Hindlimb muscle (tissue), 1 donor: ENCODE data around the gene NKTR. TPM values are rescaled to one million over a fixed set of nuclear protein-coding genes. Genes with fewer than 3 reads are reported as not detected.
"Not testable (repeated sequence)": the region's sequence is repeated elsewhere in the genome, so short reads cannot be mapped to it uniquely, and the experiment has no call there.

ENCODE experiments used
- DNase-seq: peaks from one replicate; pipeline ENCODE4 v3.0.0-alpha.2; 2013
- polyA plus RNA-seq: library from polyadenylated mRNA; unstranded; fragments of 120-200 nt; gene quantifications from one replicate; pipeline ENCODE4 v1.2.1, GENCODE V29; 2013; ENCODE audit not compliant: insufficient read length

NKTR gene
- 80.3 TPM for polyA plus RNA-seq

- DNase-seq = peak; percentile 98
Measured at GRCh38 chr3:42600111-42600957, at the start of gene NKTR. TSS of gene NKTR (plus strand) at chr3:42600686. CDS start at chr3:42601007, 321 bp downstream.

GRCh38 chr3:42552830-42553229 is 47.7 kb upstream of the NKTR start:
- DNase-seq = no peak

- DNase-seq = no peak
Measured at GRCh38 chr3:42556089-42556632, 44.3 kb upstream of the NKTR start.

DNA sequence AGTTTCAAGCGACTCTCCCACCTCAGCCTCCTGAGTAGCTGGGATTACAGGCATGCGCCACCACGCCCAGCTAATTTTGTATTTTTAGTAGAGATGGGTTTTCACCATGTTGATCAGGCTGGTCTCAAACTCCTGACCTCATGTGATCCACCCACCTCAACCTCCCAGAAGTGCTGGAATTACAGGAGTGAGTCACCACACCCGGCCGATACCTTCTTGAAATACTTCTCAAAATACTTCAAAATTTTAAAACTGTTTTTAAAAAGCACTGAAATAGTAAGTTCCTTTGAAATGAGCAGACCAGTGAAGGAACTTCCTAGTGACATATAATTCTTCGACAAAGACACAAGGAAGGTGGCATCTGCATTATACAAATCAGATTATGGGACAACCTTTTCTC is 43.7 kb upstream of the NKTR start:
- DNase-seq = not testable (repeated sequence)

DNA sequence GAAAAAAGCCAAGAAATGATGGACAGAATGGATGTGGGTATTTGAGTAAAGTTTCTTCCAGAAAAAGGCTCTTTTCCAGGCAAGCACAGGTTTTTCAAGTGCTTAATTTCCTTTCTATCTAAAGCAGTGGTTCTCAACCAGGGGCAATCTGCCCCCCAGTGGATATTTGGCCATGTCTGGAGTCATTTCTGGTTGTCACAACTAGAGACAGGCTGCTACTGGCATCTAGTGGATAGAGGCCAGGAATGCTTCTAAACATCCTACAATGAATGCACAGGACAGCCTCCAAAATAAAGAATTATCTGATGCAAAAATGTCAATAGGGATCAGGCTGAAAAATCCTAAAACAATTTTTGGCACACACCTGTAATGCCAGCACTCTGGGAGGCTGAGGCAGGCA is 42.6 kb upstream of the NKTR start:
- no peak for DNase-seq

DNA sequence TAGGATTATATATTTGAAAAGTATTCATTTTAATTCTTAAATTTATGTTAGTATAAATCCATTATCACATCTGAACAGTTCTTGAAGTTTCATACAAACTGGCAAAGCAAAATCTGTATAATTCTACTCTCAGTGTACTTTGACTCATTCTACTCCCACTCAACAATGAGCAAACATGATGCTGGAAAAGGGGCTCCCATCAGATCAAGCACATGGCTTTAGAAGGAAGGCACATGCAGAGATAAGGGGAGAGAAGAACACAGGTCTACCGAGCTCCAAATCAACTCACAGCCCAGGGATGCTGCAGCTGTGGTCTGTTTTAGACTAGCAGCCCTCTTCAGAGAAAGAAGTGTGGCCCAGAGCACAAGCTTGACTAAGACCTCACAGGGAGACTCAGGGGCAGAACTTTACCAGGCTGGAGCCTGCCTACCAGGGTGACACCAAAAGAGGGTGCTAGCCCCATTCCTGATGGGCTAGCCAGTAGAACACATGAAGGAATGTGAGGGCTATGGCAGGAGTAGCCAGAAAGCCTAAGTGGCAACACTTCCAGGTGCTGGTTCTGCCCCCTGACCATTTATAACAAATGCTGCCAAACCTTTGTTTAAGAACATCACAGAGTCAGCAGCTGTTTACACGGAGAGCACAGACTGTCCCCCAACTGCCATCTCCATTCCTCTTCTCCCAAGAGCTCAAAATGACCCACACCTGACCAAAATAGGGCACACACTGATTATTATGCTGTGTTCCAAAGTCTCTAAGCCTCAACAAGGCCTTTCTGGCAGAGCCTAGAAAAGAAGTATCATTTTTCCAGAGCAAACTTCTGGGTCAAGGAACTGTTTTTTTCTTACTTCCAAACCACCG is 38.2 kb upstream of the NKTR start:
- DNase-seq = no peak

DNA sequence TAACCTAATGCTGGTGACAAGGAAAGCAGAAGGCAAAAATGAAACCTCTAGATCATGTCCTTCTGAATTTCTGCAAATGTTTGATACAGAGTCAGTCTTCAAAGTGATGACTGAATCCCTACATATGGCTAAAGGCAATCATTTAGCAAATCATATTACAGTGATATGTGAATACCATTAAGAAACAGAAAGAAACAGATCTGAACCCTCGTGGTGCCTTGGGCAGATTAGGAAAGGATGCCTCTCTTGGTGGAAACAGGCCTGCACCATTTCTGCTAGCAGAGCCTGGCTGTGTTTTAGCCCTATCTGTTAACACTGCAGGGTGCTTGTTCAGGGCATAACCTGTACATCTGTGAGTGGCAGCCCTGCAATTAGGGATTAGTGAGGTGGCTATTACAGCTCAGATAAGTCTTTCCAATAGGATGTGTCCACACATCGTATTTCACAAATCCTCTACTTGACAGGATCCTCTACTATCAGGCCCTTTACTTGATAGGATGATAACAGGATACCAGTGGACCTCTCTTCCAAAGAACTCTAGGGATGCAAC is 30.8 kb upstream of the NKTR start:
- no peak for DNase-seq

DNA sequence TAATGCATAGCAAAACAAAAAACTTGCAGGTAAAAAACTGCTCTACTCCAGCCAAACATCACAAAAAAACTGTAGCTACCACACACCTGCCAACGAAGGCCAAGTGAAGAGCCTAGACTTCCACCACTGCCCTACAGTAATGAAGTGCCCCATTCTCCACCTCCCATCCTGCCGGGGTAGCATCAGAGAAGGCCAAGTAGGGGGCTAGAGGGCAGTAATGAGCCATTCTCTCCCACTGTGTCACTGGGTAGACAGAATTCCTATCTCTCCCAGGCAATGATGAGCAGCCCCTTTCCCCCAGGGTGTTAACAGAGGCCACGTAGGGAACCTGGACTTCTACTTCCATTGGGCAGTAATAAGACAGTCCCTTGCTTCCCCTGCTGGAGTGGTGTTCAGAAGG is 28.2 kb upstream of the NKTR start:
- peak; percentile 14 for DNase-seq

GRCh38 chr3:42575137-42575741 is 25.2 kb upstream of the NKTR start:
- DNase-seq = no peak

- no peak for DNase-seq
Measured at GRCh38 chr3:42578054-42578453, 22.4 kb upstream of the NKTR start.

GRCh38 chr3:42579346-42579745 is 21.1 kb upstream of the NKTR start:
- not testable (repeated sequence) for DNase-seq

GRCh38 chr3:42581400-42581708 is 19.1 kb upstream of the NKTR start:
- no peak for DNase-seq

- DNase-seq = peak; percentile 93
Measured at GRCh38 chr3:42581709-42582473, 18.6 kb upstream of the NKTR start, which contains the start of gene SEC22C. TSS of gene SEC22C (minus strand) at chr3:42581967. CDS start at chr3:42569046, 12,921 bp downstream.

DNA sequence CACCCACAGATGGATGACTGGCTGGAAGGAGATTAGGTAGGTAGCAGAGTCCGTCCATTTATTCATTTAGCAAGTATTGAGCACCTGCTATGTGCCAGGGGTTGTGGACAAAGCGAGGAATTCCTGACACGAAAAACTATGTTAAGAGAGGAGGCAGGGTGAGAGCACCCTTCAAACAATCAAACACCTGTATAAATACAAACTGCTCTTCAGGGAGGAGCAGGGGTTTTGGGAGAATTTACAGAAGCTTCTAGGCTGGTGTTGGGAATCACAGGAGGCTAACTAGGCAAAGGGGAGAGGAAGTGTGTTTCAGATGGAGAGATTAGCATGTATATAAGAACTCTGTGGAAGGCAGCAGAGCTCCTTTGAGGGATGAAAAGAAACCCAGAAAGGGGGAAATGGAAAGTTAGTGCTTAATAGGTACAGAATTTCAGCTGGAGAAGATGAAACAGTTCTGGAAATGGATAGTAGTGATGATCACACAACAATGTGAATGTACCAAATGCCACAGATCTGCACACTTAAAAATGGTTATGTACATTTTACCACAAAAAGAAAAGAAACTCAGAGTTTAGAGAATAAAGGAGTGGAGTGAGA is 17.9 kb upstream of the NKTR start:
- no peak for DNase-seq

- no peak for DNase-seq
Measured at GRCh38 chr3:42588625-42589024, 11.9 kb upstream of the NKTR start.

- DNase-seq = no peak
Measured at GRCh38 chr3:42589382-42590109, 10.9 kb upstream of the NKTR start.

DNA sequence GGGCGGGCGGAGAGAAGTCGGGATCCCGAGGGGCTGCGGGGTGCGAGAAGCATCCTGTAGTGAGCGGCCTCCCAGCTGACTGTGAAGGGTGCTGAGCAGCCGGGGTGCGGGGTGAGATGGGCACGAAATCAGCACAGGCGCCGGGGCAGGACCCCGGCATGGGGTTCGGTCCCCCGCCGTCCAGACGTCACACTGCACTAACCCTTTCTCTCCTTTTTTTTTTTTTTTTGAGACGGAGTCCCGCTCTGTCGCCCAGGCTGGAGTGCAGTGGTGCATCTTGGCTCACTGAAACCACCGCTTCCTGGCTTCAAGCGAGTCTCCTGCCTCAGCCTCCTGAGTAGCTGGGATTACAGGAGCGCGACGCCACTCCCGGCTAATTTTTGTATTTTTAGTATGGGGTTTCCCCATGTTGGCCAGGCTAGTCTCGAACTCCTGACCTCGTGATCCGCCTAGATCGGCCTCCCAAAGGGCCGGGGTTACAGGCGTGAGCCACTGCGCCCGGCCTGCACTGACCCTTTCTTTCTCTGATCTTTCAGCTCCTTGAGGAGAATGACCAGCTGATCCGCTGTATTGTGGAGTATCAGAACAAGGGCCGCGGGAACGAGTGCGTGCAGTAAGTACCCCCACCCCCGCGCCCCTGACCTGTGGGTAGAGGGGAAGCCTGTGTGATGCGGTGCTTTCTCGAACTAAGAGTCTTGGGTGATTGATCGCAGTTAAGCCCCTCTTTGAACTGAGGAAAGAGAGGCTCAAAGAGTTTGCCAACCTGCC is 9.3 kb upstream of the NKTR start:
- no peak for DNase-seq

DNA sequence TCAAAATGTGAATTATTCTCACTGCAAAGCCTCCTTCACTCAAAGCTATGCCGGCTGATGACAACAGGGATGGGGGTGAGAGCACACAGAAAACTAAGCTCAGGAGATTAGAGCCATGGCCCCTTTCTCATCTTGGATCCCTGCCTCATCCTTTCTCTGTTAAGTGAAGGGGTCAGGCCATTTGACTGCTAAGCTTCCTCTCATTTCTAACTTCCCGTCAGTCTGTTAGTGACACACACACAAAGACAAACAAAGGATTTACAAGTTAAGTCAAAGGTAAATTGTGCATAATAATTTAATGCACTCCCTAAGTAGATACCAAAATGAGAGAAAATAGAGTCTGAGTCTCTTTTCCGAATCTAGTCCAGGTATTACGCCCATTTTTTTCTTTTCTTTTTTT is 8.7 kb upstream of the NKTR start:
- DNase-seq = no peak

DNA sequence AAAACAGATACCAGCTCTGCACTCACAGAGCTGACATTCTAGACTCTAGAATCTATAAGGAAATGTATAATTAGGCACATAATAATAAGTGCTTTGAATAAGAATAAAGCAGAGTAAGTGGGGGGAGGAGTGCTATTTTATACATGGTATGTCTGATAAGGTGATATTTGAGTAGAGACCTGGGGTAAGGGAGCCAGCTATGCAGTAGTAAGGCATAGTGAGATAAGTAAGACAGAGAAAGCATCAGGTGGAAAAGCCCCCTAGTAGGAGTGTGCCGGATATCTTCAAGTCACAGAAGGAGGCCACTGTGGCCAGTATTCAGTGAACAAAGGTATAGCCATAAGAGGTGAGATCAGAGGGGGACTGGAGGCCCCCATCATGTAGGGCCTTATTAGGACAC is 6.9 kb upstream of the NKTR start:
- no peak for DNase-seq

DNA sequence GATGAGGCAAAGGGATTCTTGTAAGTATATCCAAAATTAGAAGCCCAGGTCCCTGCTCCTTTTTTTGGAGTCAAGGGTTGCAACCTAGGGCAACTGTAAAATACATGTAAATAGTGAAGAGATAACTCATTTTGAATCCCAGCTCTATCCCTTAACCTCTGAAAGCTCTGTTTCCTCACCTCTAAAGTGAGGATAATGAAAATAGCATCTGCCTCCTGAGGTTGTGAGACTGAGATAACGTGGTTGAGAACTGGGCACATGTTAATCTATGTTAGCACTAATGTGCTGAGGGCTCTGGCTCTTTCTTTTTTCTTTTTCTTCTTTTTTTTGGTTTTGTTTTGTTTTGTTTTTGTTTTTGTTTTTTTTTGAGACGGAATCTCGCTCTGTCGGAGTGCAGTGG is 4.8 kb upstream of the NKTR start:
- DNase-seq = no peak
